Right ventricle myocardium superior (tissue), 1 donor: Measurements from ENCODE around the gene KRR1. TPM values are rescaled to one million over a fixed set of nuclear protein-coding genes. Genes with fewer than 3 reads are reported as not detected.
A peak's percentile ranks its signal among the peaks of the same experiment; 100 is the strongest.

Source experiments
- ATAC-seq: fragments of 200-7000 bp; cut with Tn5 transposase; one replicate; pipeline ENCODE4 v1.9.1; 2020; ENCODE audit warnings: mild to moderate bottlenecking; ENCODE audit not compliant: poor library complexity
- DNase-seq: peaks from one replicate; pipeline ENCODE4 v3.0.0-alpha.2; 2020
- intact Hi-C: fragments of 100-400 bp; cut with DNase I; formaldehyde crosslinking; loops from one replicate; pipeline ENCODE4 v1.11.2; 2022
- long read RNA-seq: library from polyadenylated mRNA; unstranded; transcript quantifications from one replicate; pipeline ENCODE4 v2.0.0, GENCODE V29; 2021
- total RNA-seq: library from RNA; stranded (reverse); fragmentation: NEBNext Ultra II Directional; extraction: Animal tissue kit (Norgen Biotek cat#: 25700); gene quantifications from one replicate; pipeline ENCODE4 v1.2.1, GENCODE V29; 2021
- donor health status: DM: no; HTN: yes; CAD: no; lungs with severe emphysema.

Gene KRR1
- total RNA-seq = 25.2 TPM
- long read RNA-seq, full-length matches to known transcripts = 11 of 13 reads
- long read RNA-seq, partial matches to known transcripts = 0 of 13 reads
- long read RNA-seq, other reads (novel, unspliced or antisense) = 2 of 13 reads

DNA sequence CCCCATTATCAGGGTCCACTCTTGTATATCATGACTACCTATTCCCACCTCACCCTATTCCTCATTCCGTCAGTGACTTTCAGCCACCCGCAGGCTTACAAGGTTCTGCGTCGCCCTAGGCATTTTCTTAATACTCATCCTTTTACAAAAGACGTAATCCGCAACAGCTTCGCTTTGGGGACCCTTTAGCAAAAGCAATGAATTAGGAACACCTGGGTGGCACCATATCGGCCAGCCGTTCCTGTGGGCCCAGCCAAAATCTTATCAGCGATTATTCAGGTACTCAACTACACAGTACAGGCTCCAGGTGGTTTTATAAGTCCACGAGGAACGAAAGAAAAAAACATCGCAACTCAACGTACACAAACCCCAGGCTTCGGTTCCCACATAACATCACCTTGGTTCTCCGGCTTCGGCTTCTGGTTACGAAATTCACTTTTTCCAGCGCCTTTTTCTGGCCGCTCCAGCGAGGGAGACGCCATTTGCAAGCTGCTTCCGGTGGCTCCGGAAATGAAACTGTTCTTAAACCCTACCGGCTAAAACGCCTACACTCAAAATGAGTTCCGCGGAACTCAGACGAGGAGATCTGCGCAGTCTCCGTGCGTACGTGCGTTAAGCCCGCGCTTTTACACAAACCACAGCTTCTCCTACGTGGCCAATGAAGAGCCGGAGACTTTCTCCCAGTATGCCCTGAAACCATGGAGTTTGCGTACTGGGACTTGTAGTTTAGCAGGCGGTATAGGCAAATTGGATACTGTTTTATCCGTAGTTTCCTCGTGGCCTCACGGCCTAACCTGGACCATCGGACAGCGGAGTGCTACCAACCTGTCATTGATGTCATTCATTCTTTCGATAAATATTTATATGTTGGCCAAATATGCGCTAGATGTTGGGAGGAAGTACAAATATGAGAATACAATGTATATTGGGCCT lies at the start of gene KRR1:
KRR1 (minus strand) TSS at position 494 of the 933 bp plus-strand sequence; CDS start at position 482, 12 bp downstream.
- DNase-seq (peak; percentile 93), ATAC-seq (peak; percentile 99)
- intact Hi-C loops = no loop called here

GRCh38 chr12:75560167-75560566 lies 48.8 kb upstream of the KRR1 start:
- peak; percentile 43 for ATAC-seq
- no peak for DNase-seq
- intact Hi-C loops = no loop called here

DNA sequence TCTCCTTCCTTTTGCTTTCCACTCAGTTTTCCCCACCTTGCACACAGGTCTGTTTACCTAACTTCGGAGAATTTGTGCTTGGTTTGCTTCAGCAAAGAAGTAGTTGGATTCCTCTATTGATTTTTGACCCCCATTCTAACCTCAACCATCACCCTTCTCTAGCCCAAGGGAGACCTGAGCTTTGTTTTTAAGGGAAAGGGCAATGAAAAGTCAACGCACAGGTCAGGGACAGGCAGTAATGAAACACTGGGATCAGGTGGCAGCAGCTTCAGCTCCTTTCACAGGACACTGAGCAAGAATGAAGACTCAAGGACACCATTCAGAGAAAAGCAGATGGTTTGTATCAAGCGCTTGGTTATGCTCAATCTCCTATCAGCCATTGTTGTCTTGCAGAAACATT lies 46.9 kb upstream of the KRR1 start:
- no peak for ATAC-seq
- DNase-seq = no peak
- intact Hi-C loops = no loop called here

DNA sequence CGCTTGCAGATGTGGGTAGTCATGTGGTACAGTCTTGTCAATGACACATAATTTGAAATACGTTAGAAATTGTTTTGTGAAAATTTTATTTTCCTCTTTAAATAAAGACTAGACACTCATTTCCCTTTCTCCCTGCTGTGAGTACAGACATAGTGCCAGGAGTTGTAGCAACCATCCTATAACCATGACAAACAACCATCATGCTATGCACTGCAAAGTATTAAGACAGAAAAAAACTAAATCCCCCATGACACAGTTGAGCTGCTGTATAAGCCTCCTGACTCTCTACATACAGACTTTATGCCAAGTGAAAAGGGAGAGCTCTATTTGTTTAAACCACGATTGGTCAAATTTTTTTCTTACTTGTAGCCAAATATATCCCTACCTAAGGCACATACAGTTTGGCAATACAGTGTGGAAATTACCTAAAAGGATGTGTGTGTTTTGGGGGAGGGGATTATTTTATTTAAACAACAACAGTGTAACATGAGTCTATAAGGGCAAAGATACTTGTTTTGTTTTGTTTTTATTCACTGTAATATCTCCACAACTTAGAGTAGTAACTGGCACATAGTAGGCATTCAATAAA lies 45.0 kb upstream of the KRR1 start:
- ATAC-seq = no peak
- intact Hi-C loops = no loop called here

GRCh38 chr12:75554556-75554880 lies 43.1 kb upstream of the KRR1 start:
- intact Hi-C loops = no loop called here
- ATAC-seq = no peak
- no peak for DNase-seq

More for the DNA sequence above, 45.0 kb upstream of the KRR1 start:
- DNase-seq = no peak

DNA sequence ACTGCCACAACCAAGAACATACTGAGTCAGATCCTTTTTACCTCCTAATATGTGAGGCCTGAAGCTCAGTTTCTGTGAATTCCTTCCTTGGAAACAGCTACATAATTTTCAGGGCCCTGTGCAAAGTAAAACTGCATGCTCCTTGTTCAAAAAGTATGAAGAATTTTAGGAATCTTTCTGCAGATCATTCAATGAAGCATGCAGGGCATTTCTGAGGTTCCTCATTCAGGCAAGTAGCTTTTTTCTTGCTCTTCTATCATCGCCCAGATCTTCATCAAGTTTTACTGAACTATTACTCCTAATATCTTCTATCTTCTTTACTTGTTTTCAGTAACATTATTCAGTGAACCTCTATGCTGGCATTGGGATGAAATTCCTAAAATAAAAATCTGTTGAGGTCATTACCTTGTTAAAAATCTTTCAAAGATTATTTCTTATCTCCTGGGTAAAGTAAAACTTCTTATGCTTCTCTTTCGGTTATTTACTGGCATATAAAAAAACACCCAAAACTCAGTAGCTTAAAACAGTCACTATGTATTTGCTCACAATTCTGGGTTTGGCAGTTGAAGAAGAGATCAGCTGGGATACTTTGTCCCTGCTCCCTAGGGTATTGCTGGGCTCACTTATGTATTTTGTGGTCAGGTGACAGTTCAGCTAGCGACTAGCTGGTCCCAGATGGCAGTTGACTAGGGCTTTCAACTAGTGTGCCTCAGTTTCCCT lies 42.6 kb upstream of the KRR1 start:
- ATAC-seq (no peak), DNase-seq (no peak)
- intact Hi-C loops = no loop called here

DNA sequence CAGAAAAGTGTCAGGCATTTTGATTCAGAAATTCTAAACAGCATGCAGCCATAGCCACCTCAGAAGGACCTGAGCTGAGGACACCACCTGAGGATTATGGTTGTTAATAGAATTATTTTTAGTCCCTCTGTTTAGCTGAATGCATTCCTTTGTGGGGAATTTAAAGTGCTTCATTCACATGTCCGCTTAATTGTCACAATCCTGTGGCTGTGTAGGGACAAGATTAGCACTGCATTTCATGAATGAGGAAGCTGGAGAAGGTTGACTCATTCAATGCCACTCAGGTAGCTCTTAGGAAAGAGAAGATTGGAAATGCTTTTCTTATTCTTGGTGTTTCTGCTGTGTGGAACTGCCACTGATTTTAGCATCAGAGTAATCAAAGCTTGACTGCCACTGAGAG lies 42.0 kb upstream of the KRR1 start:
- ATAC-seq (peak; percentile 84), DNase-seq (no peak)
- intact Hi-C loops = no loop called here

DNA sequence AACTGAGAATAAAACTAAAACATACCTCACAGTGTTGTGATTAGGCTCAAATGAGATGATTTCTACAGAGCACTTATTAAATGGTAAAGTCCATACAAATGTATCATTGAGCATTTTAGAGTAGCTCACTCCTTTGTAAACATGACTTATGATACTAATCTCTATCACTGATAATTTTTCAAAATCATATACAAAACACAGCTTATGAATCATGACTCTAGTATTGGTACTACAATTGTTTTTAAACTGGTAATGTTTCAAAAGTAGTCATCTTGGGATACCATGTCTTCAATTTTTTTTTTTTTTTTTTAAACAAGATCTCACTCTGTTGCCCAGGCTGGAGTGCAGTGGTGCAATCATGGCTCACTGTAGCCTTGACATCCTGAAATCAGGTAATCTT lies 40.1 kb upstream of the KRR1 start:
- intact Hi-C loops = no loop called here
- ATAC-seq = no peak

GRCh38 chr12:75550401-75551240 lies 39.2 kb upstream of the KRR1 start:
- DNase-seq (no peak), ATAC-seq (peak; percentile 77)
- intact Hi-C loops = no loop called here

More for the DNA sequence above, 40.1 kb upstream of the KRR1 start:
- no peak for DNase-seq

- intact Hi-C loops = no loop called here
- ATAC-seq (no peak), DNase-seq (no peak)
Observed at GRCh38 chr12:75549989-75550388, 38.6 kb upstream of the KRR1 start.

DNA sequence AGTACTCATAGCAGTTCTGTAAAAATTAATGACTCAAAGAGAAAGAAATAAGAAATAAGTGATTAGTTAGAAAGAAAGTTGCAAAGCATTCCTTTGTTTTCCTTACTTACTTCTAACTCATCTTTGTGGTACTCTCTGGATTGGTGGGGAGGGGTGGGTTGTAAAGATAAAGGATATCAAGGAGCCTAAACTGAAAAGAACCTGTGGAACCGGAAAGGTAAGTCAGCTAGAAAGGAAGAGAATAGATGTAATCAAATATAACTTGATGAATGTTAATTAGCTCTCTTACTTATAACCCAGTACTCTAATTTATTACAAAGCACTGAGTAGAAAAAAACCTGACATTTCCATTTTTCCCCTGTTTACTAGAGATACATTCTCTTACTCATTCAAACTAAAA lies 37.5 kb upstream of the KRR1 start:
- intact Hi-C loops = no loop called here
- DNase-seq = no peak
- ATAC-seq = no peak

GRCh38 chr12:75545636-75546035 lies 34.2 kb upstream of the KRR1 start:
- ATAC-seq (no peak), DNase-seq (no peak)
- intact Hi-C loops = no loop called here

DNA sequence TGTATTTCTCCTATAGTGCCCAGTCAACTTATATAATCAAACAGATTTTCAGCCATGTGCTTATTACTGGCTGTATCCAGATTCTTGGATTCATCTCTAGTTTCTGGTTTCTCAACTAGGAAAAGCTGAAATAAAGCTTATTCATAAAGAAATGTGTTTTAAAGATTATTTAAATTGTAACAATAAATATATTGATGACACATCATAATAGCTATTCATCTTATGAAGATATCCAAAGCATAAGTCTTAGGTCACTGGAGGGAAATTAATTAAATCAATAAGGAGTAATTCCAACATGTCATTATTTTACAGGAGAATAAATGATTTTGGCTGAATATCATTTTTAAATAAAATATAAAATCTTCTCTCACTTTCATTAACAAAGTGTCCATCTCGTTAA lies 32.1 kb upstream of the KRR1 start:
- no peak for DNase-seq
- ATAC-seq = no peak
- intact Hi-C loops = no loop called here

DNA sequence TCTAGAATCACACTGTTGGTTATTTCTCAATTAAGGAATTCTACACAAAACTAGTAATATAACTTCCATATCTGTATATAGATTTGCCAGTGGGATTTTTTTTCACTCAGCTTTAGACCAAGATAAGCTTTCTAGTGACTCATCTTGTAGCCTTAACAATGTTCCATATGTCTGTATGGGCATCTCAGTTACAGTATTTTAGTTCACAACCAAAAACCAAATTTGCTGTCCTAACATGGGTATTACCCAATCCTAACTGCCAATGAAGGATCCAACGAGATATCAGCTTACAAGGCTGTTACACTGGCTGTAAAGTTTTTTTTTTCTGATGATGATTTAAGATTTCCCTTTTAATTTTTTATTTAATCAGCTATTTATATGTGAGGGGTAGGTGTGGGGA lies 31.5 kb upstream of the KRR1 start:
- DNase-seq (no peak), ATAC-seq (no peak)
- intact Hi-C loops = no loop called here

GRCh38 chr12:75539889-75540288 lies 28.5 kb upstream of the KRR1 start:
- ATAC-seq = no peak
- intact Hi-C loops = no loop called here

GRCh38 chr12:75533239-75533638 lies 21.8 kb upstream of the KRR1 start:
- ATAC-seq = no peak
- DNase-seq = no peak
- intact Hi-C loops = no loop called here

More at GRCh38 chr12:75539889-75540288, 28.5 kb upstream of the KRR1 start:
- DNase-seq = no peak

DNA sequence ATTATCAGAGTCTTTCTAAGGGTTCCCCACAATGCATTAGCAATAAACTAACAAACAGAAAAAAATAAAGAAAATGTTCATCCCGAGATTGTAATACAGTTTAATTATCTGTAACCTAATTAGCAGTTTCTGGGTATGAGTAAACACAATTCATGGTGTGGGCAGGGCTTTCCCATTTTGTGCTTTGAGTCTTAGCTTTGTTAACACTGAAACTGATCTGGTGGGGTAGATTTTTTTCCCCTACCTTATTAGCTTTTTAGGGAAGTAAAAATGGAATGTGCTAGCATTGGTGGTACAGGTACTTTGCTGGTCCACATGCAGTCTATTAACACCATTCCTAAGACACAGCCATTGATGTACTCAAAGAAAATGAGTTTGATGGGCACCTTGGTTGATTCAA lies 18.4 kb upstream of the KRR1 start:
- intact Hi-C loops = loop anchor here (5.0 kb wide), 1 partner anchor 507 kb away; no protein-coding TSS in a partner anchor
- ATAC-seq (no peak), DNase-seq (no peak)

DNA sequence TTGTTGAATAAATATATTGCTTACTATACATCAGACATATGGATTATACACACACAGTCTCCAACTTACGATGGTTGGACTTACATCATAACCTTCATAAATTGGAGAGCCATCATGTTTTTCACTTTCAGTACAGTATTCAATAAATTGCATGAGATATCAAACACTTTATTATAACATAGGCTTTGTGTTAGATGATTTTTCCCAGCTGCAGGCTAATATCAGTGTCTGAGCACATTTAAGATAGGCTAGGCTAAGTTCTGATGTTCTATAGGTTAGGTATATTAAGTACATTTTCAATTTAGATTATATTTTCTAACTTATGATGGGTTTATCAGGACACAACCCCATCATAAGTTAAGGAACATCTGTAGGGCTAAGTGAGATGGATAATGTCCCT lies 17.9 kb upstream of the KRR1 start:
- intact Hi-C loops = loop anchor here (5.0 kb wide), 1 partner anchor 508 kb away; no protein-coding TSS in a partner anchor
- DNase-seq (no peak), ATAC-seq (no peak)
